HG02642 (cell line): Measurements from ENCODE around the gene EDAR.

Experiments
- ATAC-seq: cut with Tn5 transposase; IDR thresholded peaks from one replicate; pipeline ENCODE4 v1.9.1; 2021; ENCODE audit warnings: mild to moderate bottlenecking; ENCODE audit not compliant: unreplicated experiment, poor library complexity

EDAR gene

GRCh38 chr2:109005686-109006204 is 16.7 kb upstream of the EDAR start:
- no peak for ATAC-seq

- ATAC-seq = no peak
These were observed 12.2 kb upstream of the EDAR start for GRCh38 chr2:109001201-109001600.

DNA sequence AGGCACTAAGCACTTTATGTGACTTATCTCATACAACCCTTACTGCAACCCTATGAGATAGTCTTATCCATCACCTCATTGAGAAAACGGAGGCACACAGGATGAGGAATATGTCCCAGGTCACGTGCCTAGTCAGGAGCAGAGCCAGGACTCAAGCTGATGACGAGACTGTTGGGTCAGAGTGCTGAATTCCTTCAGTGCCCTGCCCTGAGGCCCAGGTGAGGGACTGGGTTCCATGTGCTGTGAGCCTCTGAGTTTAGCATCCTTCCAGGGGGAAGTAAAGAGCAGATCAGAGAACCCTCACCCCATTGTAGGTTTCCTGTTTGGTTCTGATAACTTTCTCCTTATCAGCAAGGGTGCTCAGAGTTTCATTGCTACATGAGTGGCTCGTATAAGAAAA is 11.7 kb upstream of the EDAR start:
- ATAC-seq = no peak

DNA sequence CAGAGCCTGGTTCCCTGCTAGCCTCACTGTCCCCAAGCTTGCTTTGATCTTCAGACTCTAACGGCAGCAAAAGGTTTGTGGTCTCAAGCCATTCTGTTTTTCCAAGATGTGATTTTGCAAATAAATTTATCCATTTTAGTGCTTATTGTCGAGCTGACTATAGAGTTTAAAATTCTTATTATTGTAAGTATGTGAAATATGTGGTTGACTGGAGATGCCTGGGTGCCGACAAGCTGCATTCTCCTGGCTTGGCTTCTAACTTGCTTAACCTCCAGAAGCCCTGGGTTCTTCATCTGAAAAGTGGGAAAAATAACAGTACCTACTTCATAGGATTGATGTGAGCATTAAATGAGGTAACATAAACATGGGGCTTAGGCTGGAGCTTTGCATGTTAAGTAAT is 9.9 kb upstream of the EDAR start:
- ATAC-seq = no peak

- ATAC-seq = no peak
These were observed 5.2 kb upstream of the EDAR start for GRCh38 chr2:108994178-108994577.

GRCh38 chr2:108993095-108993937 is 4.3 kb upstream of the EDAR start:
- no peak for ATAC-seq

DNA sequence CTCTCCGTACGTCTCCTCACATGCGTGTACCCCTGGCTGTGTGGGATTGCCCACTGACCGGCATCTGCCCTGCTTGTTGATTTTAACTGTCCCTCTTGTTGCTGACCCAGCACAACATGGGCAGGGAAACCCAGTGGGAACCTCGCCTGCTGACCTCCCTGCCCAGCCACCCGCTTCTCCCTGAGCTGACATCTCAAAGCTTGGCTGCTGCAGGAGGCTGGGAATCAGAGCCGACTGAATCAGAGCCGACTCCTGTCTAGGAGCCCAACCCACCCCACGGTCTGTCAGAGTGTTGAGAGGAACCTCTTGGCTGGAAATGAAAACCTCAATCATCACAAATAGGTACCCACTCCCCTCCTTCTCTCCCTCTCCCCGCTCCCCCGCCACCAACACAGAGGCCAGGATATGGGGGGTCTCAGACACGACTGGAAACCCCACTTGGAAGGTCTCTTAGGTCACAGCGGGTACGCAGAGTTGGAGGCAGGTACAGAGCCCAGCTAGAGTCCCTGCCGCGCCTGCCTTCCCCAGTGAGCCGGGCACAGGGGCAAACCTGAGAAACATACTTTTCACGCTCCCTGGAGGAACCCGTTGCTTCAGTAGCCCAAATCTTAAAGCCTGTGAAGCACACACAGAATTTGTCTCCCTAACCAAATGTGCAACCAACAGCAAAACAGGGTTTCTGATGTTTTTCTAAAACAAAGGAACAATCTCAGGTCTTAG is 784 bp downstream of the EDAR start:
- ATAC-seq = no peak

DNA sequence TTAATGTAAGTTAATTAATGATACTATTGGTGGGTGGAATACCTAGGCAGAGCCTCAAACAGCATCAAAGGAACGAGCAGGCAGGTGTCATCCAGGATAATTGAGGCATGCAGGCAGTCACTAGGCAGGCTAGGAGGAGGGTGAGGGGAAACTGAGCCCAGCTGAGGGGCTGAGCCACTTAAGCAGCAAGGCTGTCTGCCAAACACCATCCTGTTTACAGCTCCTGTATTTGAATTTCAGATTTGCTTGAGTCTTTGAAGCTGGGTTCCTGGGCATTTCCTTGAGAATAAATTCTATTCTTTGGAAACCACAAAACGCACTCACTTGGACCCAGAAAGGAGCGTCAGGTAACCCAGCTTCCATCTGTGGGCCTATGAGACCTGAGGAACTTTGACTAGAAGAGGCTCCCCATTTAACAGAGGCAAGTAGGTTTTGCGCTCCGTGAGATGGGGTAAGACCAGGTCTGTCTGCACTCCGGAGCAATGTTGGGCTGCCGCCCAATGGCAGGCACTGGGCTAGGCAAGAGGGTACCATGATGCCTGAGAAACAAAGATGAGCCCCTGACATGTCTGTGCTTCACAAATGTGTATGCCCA is 2.0 kb downstream of the EDAR start:
- no peak for ATAC-seq

DNA sequence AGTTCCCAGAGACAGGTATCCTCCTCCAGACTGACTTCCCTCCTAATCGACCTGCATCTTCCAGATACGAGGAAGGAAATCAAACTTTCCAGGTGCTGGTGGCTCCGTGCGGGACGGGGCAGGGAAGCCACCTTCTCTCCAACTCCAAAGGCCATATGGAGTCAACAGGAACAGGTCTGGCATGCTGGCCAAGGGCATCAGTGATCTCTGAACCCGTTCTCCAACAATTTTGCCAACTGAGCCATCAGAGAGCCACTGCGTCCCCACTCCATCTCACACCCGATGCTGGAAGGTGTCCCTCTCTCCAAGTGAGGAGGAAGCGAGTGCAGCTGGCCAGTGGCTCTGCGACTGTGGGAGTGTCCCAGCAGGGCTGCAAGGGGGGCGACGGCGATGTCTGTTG is 5.4 kb downstream of the EDAR start:
- no peak for ATAC-seq

- no peak for ATAC-seq
These were observed 6.0 kb downstream of the EDAR start for GRCh38 chr2:108983061-108983460.

DNA sequence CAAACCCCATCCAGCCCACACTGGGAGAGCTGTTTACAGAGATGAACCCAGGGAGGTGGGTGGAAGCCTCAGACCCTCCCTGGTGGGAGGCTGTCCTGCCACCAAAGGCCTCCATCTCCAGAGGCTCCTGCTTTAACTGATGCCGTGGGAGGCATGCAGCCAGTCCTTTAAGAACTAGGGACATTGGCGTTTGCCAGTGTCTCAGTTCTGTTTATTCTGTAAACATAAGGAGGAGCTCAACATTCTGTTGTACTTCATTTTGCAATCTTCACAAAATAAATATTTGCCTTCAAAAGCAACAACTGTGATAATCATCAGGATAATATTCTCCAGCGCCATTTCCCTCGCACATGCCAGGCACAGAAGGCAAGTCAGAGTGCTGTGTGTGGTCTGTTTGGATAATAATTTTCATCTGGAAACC is 6.8 kb downstream of the EDAR start:
- ATAC-seq = no peak

DNA sequence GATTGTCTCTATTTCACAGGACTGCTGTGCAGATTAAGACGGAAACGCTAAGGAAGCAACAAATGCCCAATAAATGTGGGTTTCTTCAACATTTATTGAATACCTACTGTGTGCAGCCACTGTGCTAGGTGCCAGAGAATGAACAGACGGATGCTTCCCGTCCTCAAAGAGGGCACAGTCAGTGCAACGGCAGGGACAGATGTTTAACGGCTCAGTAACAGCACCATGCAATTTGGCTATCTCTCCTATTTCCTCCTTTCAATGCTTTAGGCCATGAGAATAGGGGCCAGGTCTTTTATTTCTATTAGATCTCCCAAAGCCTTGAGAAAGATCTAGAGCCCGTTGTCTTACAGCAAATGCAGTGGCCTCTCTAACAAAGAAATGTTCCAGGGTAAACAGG is 7.2 kb downstream of the EDAR start:
- ATAC-seq = no peak

- ATAC-seq = no peak
These were observed 8.9 kb downstream of the EDAR start for GRCh38 chr2:108980076-108980475.

DNA sequence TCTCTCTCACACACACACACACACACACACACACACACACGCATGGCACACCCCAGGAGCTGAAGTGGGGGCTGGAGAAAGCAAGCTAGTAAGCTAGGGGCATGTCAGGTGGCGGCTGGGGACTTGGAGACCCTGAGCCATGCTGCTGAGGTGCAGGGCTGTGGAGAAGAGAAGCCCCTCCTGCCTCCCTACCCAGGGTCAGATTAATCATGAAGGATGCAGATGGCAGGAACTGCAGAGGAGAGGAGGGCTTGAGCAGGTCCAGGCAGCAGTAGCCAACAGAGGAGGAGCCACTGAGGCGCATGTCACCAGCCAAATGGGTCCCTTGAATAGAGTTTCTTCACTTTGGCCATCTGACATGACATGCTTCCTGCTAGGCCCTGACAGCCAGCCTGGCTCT is 9.6 kb downstream of the EDAR start:
- no peak for ATAC-seq

DNA sequence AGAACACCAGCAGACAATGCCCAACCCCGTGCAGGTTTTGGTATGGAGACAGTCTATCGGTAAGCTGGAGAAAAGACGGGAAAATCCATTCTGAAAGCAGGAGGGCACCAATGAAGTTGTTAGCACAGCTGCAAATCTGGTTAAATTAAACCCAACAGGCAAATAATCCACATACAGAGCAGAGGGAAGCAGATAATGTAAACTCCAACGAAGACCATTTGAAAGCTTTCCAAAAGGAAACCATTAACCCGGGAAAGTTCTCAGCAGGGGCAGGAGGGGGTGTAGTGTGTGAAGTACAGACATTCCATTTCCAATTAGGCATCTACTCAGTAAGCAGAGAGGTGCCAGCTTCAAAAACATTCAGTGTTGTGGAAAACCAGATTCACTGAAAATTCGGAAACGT is 10.3 kb downstream of the EDAR start:
- ATAC-seq = no peak

GRCh38 chr2:108975613-108976435 is 13.2 kb downstream of the EDAR start:
- ATAC-seq = no peak

- ATAC-seq = no peak
These were observed 14.3 kb downstream of the EDAR start for GRCh38 chr2:108974674-108975073.

- no peak for ATAC-seq
These were observed 16.4 kb downstream of the EDAR start for GRCh38 chr2:108972663-108973062.

DNA sequence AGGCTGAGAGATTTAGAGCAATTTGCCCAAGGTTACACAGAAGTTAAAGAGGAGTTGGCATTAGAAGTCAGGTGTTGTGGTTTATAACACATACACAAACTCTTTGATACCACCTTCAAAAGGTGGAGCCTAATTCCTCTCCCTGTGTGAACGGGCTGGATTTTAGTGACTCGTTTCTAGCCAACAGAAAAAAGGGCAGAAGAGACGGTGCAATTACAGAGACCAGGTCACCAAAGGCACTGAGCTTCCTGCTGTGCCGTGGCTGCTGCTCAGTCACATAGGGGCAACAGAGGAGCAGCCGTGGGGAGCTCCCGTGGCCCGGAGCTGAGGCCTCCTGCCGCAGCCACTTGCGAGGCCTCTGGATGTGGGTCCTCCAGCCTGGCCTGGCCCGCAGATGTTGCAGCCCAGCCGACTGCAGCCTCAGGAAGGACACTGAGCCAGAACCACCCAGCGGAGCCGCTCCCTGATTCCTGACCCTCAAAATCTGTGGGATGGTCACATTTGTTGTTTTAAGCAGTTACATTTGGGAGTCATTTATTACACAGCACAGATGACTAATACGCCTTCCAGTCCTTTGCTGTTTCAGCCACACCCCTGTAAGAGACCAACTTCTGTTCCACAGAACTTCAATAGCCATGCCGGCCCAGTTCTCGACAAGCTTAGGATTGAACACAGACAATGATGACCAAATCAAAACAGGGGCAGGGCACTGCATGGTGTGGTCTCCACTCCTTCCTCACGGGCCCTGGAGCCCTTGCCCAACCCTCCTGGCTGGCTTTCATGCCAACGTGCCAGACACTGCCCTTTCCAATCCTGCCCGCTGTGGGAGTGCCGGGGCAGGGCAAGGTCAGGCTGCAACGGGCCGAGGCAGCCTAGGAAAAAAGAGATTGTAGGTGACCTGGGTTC is 17.1 kb downstream of the EDAR start:
- ATAC-seq = no peak
